NT2/D1 (cell line): Measurements from ENCODE around the gene RNF152.

Experiments used
- SUZ12 ChIP-seq: IDR thresholded peaks from 2 replicates; pipeline ENCODE4 v1.6.1; 2011; ENCODE audit not compliant: insufficient read length, insufficient read depth; ENCODE audit errors: extremely low read depth
- YY1 ChIP-seq: IDR thresholded peaks from 2 replicates; pipeline ENCODE4 v1.6.1; 2011; ENCODE audit not compliant: insufficient read length, insufficient read depth
- ZNF274 ChIP-seq: IDR thresholded peaks from 2 replicates; pipeline ENCODE4 v1.6.1; 2011; ENCODE audit warnings: mild to moderate bottlenecking, low read depth, low read length

- TF ChIP-seq YY1 (no peak), ZNF274 (no peak), SUZ12 (no peak)
Measured at GRCh38 chr18:61784834-61785233, 108.0 kb downstream of the RNF152 start.
